HG02884 (cell line): Measurements from ENCODE around the gene VWA2.

Experiments
- ATAC-seq: cut with Tn5 transposase; IDR thresholded peaks from one replicate; pipeline ENCODE4 v1.9.1; 2021; ENCODE audit warnings: mild to moderate bottlenecking, moderate library complexity; ENCODE audit not compliant: unreplicated experiment

The VWA2 gene

DNA sequence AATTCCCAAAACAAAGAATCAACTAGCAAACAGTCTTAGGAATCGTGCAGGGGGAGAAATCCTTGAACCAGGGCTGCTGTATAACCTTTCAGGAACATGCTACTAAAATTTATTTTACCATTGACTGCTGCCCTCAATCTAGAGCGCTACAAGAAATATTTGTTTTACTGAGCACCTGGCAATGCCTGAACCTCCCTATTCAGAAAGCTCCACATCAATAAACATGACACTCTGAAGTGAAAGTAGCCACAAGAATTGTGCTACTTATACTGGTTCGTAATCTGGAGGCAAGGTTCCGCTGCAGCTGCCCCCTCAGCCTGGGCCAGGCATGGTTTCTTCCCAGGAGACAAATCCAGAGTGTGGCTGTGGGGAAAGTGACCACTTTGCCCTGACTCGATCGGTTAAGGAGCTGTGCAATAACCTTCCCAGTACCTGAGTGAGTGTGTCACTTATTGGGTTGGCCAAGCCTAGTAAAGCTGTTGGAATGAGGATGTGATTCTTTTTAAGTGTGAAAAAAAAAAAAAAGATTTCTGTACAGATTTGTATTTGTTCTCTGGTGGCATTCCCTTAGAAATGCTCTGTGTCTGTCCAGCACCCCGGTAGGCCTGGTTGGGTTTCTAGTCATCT lies 7.7 kb downstream of the VWA2 start:
- no peak for ATAC-seq

DNA sequence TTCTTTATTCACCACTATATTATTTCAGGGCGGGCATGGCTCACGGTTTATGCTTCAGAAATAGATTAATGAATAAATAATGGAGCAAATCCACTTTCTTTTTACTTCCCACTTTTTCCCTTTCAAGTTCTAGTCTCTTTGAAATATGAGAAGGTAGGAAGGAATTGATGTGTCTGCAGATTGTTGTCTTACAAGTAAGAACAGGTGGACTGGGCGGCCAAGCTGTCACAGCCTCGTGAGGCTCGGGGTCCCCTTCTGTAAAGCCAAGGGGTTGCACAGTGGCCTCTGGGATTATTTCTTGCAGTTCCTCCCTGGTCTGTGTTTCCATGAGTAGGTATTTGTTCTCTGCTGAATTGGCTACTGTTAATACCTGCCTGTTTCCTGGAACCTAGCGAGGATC lies 11.2 kb downstream of the VWA2 start:
- ATAC-seq, result no peak

DNA sequence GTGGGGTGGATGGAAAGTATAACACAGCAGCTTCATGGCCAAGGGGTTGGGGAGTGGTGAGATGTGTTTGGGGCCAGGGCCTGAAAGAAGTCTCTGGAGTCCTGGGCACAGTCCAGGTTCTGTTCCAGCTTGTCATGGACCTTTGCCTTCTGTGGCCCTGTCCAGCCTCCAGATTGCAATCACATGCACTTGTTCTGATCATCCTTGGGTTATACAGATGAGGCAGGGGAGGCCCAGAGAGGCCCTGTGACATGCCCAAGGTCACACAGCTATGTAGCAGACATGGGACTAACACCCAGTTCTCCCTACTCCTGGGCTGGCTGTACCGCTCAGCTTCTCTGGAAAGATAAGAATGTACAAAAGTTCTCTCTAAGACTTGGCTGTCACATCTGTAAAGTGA lies 11.7 kb downstream of the VWA2 start:
- ATAC-seq, result no peak

DNA sequence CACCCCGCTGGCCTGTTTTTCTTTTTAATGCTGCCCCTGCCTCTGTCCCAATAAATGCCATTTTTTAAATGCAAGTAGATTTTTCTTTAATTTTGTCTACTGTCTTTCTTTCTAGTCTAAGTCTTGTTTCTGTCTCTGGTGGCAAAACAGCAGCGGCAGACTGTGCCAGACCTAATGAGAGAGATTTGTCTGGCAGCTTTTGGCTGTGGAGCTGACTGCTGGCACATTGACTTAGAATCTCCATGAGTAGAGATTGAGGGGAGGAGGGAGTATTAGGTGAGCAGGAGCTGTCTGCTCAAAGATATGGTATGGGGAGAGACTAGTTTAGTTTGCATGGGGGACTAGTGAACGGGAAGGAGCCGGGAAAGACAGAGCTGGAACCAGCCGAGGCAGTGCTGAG lies 13.0 kb downstream of the VWA2 start:
- ATAC-seq, result no peak

DNA sequence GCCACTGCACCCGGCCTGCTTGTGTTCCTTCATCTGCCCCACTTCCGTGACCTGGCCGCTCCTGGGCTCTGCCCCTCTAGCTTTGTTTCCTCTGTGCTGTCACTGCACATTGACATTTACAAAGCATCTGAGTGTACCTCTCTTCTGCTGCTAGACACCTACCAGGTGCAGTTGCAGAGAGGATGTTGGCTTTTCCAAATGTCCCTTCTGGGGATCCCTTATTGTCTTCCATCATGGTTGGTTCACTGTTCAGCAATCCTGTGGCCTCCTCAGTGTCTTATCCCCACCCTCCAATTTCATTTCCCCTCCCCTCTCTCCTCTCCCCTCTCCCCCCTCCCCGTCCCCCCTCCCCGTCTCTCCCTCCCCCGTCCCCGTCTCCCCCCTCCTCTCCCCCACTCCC lies 13.8 kb downstream of the VWA2 start:
- ATAC-seq, result no peak

DNA sequence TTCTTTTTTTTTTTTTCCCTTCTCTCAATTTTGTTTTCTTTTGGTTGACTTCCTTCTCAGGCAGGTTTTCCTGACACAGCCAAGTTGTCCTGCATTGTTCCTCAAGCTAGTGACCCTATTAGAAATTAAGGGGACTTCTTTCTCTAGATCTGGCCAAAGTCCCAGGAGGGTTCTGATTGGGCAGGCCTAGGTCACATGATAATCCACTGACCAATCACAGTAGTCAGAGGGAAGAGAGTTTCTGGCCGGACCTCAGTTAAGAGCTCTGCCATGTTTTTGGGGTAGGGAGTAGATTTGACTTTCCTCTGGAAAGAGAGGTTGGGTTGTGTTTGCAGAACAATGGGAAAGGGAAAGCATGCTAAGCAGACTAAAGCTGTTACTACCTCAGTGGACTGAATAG lies 16.2 kb downstream of the VWA2 start:
- ATAC-seq, result no peak

DNA sequence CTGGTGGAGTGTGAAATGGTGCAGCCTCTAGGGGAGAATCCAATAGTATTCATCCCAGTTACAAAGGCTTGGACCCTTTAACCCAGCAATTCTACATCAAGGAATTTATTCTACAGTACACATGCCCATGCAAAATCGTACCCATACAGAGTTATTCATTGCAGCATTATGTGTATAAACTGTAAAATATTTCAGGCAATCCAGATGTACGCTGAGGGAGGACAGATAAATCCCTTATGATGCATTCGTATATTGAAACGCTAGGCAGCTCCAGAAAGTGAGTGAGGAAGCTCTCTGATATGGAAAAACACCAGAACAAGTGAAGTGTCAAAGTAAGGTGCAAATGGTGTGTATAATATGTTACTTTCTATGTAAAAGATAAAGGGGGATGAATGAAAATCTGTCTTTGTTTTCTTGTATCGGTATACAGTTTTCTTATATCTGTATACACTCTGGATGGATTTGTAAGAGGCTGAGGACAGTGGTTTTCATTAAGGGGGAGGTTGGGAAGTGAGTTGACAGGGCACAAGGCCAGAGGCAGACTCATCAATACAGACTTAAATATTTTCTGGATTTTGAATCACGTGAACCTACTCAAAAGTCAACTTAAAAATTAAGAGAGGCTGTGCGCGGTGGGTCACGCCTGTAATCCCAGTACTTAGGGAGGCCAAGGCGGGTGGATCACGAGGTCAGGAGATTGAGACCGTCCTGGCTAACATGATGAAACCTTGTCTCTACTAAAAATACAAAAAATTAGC lies 17.1 kb downstream of the VWA2 start:
- no peak for ATAC-seq

DNA sequence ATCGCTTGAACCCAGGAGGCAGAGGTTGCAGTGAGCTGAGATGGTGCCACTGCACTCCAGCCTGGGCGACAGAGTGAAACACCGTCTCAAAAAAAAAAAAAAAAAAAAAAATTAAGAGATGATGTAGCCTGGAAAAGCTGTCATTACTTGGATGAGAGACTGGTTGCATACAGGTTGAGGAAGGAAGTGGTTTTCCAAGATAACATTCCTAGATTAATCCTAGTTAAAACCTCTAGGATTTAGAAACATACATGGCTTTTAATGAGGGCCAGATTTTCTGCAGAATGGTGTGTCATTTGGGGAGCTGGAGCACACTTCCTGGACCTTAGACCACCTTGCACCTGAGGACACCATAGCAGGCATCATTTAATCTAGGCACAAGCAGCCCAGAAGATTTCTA lies 17.8 kb downstream of the VWA2 start:
- ATAC-seq, result no peak

DNA sequence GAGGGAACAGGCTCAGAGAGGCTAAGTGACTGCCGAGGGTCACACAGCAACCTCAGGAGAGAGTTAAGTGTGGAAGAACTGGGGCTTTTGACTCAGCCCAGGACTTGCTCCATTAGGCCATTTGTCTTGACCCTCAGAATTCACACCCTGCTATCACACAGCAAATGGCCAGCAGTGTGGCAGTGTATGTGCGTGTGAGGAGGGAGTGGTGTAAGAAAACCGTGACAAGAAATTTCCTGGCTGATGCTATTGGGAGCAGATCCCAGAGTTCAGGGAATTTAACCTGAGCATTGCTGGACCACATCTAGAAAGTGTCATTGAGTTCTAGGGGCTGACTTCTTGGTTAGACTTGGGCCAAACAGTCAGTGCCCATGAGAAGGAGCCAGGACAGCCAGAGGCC lies 18.4 kb downstream of the VWA2 start:
- ATAC-seq, result no peak

DNA sequence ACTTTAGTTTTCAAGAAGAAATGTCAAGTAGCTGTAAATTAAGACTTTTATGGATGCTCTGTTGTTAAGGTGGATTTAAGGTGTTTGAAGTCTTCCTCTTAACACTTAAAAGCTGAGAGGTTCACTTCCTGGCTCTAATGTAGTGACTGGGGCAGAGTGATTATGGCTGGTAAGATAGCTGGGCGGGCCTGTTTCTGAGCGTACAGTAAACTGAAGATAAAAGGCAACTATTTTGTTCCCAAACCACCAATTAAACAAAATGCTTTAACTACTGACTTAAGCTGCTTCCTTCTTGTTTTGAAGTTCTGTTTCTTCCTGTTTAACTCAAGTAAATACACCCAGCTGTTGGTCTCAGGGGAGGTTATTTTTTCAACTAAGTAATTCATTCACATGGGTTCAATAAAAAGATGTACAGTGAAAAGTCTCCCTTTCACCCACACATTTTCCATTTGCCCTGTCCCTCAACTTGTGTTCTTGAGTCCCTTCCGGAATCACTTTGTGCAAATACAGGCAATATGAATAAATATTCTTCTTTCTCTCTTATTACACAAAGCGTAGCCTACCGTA lies 19.3 kb downstream of the VWA2 start:
- no peak for ATAC-seq

DNA sequence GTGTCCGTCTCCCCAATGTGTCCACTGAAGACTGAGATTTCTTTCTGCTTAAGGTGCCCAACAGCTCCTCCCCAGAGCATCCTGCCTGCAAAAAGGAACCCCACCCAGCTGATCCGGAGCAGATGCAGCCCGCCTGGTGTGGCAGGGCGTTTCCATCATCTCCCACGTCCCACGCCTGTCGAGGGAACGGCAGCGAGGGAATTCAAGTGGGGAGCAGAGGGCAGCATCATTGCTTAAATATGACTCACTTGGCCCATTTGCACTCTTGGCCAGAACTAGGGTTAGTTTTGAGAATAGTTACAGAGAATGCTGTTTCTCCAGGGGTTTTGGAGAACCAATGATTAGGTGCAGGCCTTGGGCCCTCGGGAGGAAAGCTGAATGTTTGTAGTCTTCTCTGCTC lies 20.8 kb downstream of the VWA2 start:
- ATAC-seq, result no peak

DNA sequence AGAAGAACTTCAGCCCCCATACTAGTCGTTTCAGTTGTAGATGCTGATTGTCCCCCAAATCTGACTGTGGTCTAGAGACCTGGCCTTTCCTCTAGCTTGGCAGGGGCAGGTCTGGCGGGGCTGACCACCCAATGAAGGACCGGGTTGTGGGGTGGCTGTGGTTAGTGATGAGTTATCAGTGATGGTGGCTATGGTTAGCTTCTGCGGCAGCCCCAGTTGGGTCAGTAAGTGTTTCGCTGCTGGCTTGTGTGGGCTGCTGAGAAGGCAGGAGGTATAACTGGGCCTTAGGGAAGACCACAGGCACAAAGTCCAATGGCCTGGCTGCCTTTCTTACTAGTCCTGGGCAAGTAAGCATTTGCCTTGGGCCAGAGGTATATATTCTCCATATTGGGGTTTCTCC lies 21.3 kb downstream of the VWA2 start:
- ATAC-seq, result no peak

DNA sequence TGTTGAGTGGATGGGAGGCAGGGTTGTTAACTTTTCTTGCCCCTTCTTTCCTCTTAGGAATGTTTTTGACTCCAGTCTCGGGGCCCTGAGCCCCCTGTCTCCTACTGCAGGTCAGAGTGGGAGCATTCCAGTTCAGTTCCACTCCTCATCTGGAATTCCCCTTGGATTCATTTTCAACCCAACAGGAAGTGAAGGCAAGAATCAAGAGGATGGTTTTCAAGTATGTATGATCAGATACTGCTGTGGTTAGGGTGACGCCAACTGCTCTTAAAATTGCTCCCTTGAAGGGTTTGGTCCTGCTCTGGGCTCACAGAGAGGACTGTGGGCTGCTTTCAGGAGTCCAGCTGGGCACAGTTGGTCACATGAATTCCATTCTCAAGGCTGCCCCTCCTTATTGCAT lies 22.0 kb downstream of the VWA2 start:
- ATAC-seq, result no peak

DNA sequence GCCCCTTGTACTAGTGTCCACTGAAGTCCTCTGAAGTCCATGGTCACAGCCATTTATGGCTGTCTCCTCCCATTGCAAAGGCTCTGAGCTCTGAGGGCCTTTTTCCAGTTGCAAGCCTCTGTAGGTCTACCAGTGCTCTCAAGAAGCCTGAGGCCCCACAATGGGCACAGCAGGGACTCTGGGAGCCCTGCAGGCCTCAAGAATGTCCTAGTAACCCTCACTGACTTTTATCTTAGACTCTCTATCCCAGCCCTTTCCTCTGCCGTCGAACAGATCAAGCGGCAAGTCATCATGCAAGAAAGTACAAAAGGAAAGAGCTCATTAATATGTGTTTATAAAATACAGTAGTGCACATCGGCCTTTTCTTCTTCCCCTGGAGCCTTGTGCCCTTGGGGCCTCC lies 23.4 kb downstream of the VWA2 start:
- ATAC-seq, result no peak

DNA sequence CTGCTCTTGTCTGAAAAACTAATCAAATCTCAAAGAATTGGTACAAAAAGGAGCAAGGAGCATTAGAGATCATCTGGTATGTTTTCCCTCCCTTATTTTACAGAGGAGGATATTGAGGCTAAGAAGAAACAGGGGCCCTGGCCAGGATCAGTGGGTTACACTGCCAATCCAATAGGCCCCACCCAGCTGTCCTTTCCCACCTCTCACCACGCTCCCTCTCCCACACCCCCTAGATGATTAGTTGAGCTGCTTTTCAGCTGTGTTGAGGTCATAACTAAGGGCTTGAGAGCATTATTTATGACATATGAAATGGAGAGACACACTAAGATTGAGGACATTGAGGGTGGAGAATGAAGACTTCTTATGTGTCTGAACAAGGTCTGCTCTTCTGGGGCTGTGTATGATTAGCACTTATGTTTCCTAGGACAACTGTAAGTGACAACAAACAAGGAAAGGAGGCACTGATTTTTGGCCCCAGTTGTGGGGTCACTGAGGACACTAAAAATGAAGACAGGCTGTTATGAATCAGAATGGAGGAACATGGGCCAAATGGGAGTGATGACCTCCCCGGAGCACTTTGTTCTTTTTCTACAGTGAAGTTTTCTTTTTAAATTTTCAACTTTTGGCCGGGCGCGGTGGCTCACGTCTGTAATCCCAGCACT lies 26.5 kb downstream of the VWA2 start:
- ATAC-seq, result no peak

DNA sequence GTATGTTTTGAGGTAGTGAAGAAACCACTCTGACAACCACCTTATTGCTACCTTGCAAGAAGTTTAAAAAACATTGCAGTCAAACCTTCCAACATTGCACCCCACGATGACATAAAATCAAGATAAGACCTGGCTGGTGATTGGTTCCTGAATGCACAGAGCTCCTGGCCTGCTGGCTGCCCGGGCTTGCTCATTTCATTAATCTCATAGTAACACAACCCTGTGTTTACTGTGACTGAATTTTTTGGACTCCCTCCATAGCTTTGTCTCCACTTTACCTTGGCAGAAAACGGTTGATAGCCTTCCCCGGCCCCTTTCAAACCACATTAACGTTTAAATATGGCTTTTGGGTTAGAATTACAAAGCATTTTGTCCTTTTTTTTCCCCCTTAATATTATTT lies 27.5 kb downstream of the VWA2 start:
- no peak for ATAC-seq

DNA sequence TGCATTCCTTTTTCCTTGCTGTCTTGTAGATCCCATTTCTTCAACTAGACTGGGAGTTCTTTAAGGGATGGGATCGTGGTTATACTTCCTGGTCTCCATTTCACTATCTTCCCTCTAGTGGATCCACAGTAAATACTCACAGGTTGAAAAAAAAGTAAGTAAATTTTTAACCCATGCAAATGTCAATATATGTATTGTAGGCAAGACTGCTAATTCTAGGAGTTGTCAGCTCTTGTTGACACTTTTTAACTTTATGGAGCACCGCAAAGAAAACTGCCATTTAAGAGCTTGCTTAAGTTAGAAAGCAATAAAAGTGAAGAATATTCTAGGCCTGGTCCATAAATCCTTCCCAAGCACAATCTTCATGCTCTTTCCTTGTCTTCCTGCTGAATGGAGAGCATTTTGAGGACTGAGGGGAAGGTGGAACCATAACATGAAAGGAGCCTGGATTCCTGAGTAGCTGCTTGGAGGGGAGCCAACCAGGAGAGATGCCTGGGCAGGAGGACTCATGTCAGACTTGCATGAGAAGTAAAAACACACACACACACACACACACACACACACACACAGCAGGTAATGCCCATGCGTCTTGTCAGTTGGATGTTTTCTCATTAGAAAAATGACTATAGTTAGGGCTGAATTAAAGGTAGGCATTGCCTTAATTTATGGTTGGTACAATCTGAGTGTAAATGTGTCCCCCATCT lies 32.2 kb downstream of the VWA2 start:
- no peak for ATAC-seq

DNA sequence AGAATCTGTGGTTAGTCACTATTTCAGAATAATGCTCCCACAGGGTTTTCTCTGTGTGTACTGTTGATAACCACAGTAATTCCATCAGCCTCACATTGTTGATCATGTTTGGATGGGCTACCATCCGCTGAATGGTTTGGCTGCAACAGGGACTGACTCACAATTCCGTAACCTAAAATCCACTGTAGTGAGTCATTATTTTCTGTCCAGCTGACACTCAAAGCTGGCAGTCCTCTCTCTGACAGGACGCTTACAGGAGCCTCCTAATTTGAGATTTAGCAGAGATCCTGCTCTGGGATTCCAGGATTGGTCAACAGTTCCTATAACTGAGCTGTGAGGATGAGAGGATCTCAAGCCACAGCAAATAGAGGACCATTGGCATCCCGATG lies 32.7 kb downstream of the VWA2 start:
- ATAC-seq, result no peak

DNA sequence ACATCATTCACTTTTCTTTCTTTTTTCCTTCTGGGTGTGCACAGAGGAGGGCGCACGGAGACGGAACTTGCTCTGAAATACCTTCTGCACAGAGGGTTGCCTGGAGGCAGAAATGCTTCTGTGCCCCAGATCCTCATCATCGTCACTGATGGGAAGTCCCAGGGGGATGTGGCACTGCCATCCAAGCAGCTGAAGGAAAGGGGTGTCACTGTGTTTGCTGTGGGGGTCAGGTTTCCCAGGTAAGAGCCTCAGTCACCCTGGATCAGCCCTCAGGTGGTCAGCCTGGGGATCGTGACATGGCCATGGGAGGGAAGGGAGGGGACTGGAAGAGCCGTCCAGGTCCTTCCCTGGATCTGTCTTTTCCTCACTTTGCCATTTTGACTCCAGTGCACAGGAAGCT lies 33.6 kb downstream of the VWA2 start:
- no peak for ATAC-seq

DNA sequence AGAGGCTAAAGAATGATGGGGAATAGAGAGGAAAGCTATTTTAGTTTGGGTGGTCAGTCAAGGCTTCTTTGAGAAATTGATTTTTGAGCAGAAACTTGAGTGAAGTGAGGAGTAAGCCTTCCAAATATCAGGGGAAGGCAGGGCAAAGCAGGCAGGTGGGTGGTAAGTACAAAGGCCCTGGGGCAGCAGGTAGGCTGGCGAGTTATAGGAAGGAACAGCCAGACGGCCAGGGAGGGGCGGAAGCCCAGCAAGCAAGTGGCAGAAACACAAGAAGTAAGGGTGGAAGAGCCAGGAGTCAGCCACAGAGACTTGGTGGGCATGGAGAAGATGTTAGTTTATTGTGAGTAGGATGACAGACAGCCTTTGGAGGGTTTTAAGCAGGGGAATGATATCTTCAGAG lies 34.9 kb downstream of the VWA2 start:
- no peak for ATAC-seq

DNA sequence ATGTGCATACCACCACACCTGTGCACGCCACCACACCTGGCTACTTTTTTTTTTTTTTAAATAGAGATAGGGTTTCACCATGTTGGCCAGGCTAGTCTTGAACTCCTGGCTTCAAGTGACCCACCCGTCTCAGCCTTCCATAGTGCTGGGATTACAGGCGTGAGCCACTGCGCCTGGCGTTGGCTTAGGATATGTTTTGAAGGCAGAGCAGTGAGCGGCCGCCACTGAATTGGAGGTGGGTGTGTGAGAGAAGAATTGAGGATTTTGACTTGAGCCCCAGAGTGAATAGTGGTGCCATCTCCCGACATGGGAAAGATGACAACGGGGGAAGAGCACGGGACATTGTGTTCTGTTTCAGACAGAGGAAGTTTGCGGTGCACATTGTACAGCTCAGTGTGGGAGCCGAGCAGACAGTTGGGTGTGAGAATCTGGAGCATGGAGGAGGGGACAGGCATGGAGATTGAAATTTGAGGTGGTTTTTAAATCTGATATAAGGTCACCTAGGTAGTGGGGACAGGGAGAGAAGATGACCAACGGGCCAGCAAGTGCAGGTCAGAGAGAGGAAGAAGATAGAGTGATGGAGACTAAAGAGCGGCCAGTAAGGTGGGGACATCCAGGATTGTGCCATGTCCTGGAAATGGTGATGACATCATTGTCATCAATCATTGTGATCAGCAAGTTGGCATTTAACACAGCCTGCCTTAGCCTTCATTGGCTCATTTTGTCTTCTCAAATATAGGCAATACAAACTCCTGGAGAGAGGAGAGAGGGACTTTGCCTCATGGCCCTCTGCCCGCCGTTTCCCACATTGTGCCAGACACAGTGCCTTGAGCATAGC lies 35.8 kb downstream of the VWA2 start:
- no peak for ATAC-seq
